Measurements from ENCODE around the gene KIF5A. TPM values are rescaled to one million over a fixed set of nuclear protein-coding genes. Genes with fewer than 3 reads are reported as not detected.

KIF5A gene
- total RNA-seq, 2 experiments from 2014 or later: 1.2 to 1.3 TPM

DNA sequence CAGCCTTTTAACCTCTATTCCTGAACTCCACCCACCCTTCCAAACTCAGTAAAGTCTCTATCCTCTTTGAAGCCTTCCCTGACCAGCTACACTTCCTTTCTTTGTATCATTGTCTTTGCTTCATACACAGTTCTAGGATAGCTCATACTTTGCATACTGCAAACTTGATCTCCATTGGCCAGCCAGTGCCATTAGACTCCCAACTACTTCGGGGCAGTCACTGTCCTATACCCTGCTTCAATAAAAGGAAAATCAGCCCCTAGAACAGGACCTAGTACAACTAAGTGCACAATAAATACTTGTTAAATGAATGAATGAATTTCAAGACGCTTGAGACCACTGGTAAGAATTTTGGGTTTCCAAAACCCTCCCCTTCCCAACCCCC, 40.6 kb downstream of the KIF5A start:
- intact Hi-C loops (cut with micrococcal nuclease): loop anchor here (1.0 kb wide), 1 partner anchor 36 kb away; no protein-coding TSS in a partner anchor
- ATAC-seq: peak; percentile 1

DNA sequence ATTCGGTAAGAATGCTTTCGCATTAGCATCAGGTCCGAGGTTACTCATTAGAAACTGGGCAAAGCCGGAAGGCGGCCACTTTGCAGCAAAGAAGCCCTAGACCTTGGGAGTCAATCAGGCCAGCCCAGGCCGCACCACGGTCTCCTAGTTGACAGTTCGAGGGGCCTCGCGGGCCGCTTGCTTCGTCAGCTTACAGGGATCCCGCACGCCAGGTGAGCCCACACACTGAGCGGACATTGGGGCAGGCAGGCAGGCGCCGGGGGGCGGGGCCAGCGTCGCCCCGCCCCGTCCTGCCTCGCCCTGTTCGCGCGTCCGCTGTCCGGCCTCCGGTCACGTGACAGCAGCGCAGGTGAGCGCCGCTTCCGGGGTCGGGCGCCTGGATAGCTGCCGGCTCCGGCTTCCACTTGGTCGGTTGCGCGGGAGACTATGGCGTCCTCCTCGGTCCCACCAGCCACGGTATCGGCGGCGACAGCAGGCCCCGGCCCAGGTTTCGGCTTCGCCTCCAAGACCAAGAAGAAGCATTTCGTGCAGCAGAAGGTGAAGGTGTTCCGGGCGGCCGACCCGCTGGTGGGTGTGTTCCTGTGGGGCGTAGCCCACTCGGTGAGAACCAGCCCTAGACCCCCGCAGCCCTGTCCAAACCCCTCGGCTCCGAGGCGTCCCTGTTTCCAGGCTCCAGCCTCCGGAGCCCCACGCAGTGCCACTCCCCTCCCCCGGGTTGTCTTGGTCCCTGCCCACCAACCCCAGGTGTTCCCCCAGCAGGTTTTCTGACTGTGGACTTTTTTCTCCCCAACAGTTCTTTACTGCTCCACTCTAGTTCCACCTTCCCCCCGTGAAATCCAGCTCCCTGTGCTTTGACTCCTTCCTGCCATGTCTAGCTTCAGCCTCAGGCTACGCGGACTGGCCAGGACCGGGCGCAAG, 41.3 kb downstream of the KIF5A start, which contains the start of gene PIP4K2C:
Gene PIP4K2C (plus strand): TSS at position 329 of the 918 bp plus-strand sequence. CDS start 98 bp downstream, at position 427.
- intact Hi-C loops (cut with micrococcal nuclease): loop anchor here (1.0 kb wide), 1 partner anchor 35 kb away; no protein-coding TSS in a partner anchor
- TF ChIP-seq, protein P1, sequence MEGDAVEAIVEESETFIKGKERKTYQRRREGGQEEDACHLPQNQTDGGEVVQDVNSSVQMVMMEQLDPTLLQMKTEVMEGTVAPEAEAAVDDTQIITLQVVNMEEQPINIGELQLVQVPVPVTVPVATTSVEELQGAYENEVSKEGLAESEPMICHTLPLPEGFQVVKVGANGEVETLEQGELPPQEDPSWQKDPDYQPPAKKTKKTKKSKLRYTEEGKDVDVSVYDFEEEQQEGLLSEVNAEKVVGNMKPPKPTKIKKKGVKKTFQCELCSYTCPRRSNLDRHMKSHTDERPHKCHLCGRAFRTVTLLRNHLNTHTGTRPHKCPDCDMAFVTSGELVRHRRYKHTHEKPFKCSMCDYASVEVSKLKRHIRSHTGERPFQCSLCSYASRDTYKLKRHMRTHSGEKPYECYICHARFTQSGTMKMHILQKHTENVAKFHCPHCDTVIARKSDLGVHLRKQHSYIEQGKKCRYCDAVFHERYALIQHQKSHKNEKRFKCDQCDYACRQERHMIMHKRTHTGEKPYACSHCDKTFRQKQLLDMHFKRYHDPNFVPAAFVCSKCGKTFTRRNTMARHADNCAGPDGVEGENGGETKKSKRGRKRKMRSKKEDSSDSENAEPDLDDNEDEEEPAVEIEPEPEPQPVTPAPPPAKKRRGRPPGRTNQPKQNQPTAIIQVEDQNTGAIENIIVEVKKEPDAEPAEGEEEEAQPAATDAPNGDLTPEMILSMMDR (IDR thresholded peaks at IDR 0.05): no peak
- Mint-ChIP-seq H3K36me3 (ENCODE audit: low read depth) (peaks cover 6% of the 10 kb centered on the region), H3K27me3 (no peaks in the 10 kb centered on the region), H3K9me3 (no peaks in the 10 kb centered on the region), H3K4me3 (peak within 1 kb of the TSS; percentile 79), H3K4me1 (ENCODE audit: low read depth) (peaks cover 24% of the 10 kb centered on the region), H3K27ac (peak within 1 kb of the TSS; percentile 77)
- ATAC-seq: peak; percentile 97
- DNase-seq: peak; percentile 85
- ChIA-PET CTCF (interaction anchor here (0.9 to 4.6 kb wide), 7 partner anchors 8 to 151 kb away, joined by 3 to 53 read pairs (median 6); partner anchors contain the start of gene ARHGEF25), POLR2A (interaction anchor here (0.7 to 4.2 kb wide), 9 partner anchors 9 to 99 kb away, joined by 3 to 21 read pairs (median 7); partner anchors contain the start of gene ARHGEF25)

More for the DNA sequence above, 40.6 kb downstream of the KIF5A start:
- Mint-ChIP-seq H3K9me3 (no peaks in the 10 kb centered on the region), H3K27ac (peak overlapping the region; percentile 77), H3K4me3 (peak overlapping the region; percentile 79), H3K36me3 (ENCODE audit: low read depth) (peaks cover 3% of the 10 kb centered on the region), H3K4me1 (ENCODE audit: low read depth) (peaks cover 24% of the 10 kb centered on the region), H3K27me3 (no peaks in the 10 kb centered on the region)
- DNase-seq: no peak
- TF ChIP-seq, protein P1 (IDR thresholded peaks at IDR 0.05): no peak
- CTCF ChIA-PET: interaction anchor here (1.0 to 4.6 kb wide), 4 partner anchors 8 to 151 kb away, joined by 3 to 53 read pairs (median 6); partner anchors contain the start of gene ARHGEF25
- POLR2A ChIA-PET: interaction anchor here (1.1 to 4.2 kb wide), 6 partner anchors 9 to 29 kb away, joined by 4 to 21 read pairs (median 12); partner anchors contain the start of gene ARHGEF25

DNA sequence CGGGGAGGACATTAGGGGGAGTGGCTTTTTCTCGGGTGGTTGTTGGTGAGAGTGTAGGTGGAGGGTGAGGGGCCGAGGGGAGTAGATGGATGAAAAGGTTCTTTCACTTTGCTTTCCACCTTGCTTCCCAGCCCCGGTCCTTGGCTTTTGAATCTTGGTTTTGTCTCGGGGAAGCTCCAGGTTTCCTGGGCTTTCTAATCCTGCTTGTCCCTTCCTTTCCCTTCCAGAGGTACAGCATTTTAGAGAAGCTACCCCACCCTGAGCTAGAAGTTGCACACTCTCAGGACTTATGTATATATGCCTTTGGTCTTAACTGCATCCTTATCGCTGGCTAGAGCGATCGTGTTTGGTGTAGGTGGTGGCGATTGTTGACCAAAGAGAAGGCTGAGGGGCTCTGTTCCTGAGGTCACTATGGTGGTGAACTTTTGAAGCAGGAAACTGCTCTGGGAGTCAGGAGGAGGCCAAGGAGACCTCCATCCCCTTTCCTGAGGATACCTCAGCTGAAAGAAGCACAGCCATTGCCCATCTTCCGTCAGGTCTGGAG, 42.0 kb downstream of the KIF5A start:
- H3K27me3 Mint-ChIP-seq: no peaks in the 10 kb centered on the region
- H3K27ac Mint-ChIP-seq: peak overlapping the region; percentile 73
- H3K4me1 Mint-ChIP-seq (ENCODE audit: low read depth): peaks cover 24% of the 10 kb centered on the region
- H3K4me3 Mint-ChIP-seq: peak overlapping the region; percentile 79
- ChIA-PET CTCF (interaction anchor here (0.9 to 4.6 kb wide), 5 partner anchors 8 to 30 kb away, joined by 3 to 53 read pairs (median 6); partner anchors contain the start of gene ARHGEF25), POLR2A (interaction anchor here (0.8 to 4.2 kb wide), 7 partner anchors 8 to 28 kb away, joined by 3 to 21 read pairs (median 11); partner anchors contain the start of gene ARHGEF25)
- TF ChIP-seq, protein P1 (IDR thresholded peaks at IDR 0.05): no peak
- no peaks in the 10 kb centered on the region for H3K9me3 Mint-ChIP-seq
- DNase-seq (no peak), ATAC-seq (no peak)
- intact Hi-C loops (cut with micrococcal nuclease): no loop called here
- H3K36me3 Mint-ChIP-seq (ENCODE audit: low read depth): peaks cover 6% of the 10 kb centered on the region

DNA sequence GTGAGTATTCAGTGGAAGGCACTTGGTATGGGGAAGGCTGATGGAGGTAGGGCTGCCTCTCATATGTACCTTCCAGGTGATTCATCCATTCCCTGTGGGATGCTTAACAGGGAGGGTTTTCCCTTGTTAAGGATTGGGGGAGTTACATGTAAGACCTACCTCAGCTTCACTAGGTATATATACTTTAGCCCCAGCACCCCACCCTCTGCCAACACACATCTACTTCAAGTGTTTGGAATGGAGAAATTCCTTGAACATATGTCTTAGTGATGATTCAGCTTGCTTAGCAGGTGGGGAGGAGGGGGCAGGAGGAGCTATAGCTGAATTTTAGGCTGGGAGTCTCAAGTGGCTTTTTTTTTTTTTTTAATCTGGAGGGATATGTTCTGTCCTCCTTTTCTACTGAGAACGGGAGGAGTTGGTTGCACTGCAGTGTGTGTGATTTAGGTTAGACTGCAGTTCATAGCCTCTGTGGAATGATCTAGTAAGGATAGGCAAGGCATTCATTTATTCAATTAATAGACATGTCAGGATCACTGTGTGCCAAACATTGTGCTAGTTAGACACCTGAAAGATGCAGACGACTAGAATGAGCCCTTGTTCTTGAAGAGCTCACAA, 42.8 kb downstream of the KIF5A start:
- POLR2A ChIA-PET: interaction anchor here (1.1 to 4.2 kb wide), 5 partner anchors 13 to 27 kb away, joined by 3 to 21 read pairs (median 13); partner anchors contain the start of gene ARHGEF25
- H3K4me1 Mint-ChIP-seq (ENCODE audit: low read depth): peaks cover 24% of the 10 kb centered on the region
- no peaks in the 10 kb centered on the region for H3K27me3 Mint-ChIP-seq
- intact Hi-C loops (cut with micrococcal nuclease): no loop called here
- peaks cover 6% of the 10 kb centered on the region for H3K36me3 Mint-ChIP-seq (ENCODE audit: low read depth)
- H3K9me3 Mint-ChIP-seq: no peaks in the 10 kb centered on the region
- DNase-seq: no peak
- peak overlapping the region; percentile 79 for H3K4me3 Mint-ChIP-seq
- TF ChIP-seq, protein P1 (IDR thresholded peaks at IDR 0.05): no peak
- no peak overlapping the region for H3K27ac Mint-ChIP-seq
- no peak for ATAC-seq
- CTCF ChIA-PET: interaction anchor here (1.3 to 4.6 kb wide), 6 partner anchors 8 to 28 kb away, joined by 4 to 53 read pairs (median 6); partner anchors contain the start of gene ARHGEF25

Data from activated CD8-positive, alpha-beta T cell treated with anti-CD3 and anti-CD28 coated beads for 36 hours (primary cell).